ENCODE measurements around the gene NTMT1. TPM values are rescaled to one million over a fixed set of nuclear protein-coding genes. Genes with fewer than 3 reads are reported as not detected.

Gene NTMT1
- total and polyA plus RNA-seq, 4 donors: 14.3 to 54.7 (median 33.2) TPM

DNA sequence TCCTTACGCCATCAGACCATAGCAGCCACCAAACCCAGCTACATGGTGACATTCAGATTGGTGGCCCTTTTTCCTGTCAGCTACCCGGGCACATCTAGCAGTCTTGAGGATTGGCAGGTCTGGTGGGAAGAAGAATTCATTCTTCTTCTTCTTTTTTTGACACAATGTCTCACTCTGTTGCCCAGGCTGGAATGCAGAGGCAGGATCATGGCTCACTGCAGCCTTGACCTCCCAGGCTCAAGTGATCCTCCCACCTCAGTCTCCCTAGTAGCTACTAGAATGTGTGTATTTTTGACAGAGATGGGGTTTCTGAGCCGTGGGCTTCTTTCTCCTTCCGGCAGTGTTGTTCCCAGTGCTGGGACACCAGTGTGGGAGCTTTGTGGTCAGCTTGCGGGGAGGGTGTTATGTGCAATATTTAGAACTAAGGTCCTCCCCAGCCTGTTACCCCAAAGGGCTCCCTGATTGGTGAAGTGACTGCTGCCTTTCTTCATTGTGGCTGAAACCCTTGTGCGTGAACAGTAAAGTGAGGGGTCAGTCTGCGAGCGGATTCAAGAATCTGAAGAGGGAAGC, 3.4 kb downstream of the NTMT1 start:
- Histone ChIP-seq H3K27ac (ENCODE audit: low read depth in 1 of 2, low read length in 1 of 2) (no peak overlapping the region), H3K9ac (ENCODE audit: insufficient read depth in 1 of 2, low read length in 2 of 2) (no peak overlapping the region), H3K4me1 (ENCODE audit: control insufficient read depth in 5 of 5, insufficient read depth in 5 of 5, low read length in 5 of 5) (peaks cover 0 to 26% (median 12%) of the 10 kb centered on the region in 5 donors), H3K27me3 (ENCODE audit: control insufficient read depth in 3 of 3, insufficient read depth in 3 of 3, low read length in 2 of 3) (no peaks in the 10 kb centered on the region), H3K9me3 (ENCODE audit: control insufficient read depth in 4 of 4, insufficient read depth in 3 of 4, low read length in 3 of 4) (no peaks in the 10 kb centered on the region), H3K36me3 (ENCODE audit: control insufficient read depth in 4 of 4, insufficient read depth in 4 of 4, low read length in 4 of 4) (peaks cover 0 to 23% (median 6%) of the 10 kb centered on the region in 4 donors), H3K4me3 (no peak overlapping the region)
- DNase-seq (no peak), ATAC-seq (ENCODE audit: insufficient read depth, low FRiP score) (no peak)
- TF ChIP-seq, protein P1, sequence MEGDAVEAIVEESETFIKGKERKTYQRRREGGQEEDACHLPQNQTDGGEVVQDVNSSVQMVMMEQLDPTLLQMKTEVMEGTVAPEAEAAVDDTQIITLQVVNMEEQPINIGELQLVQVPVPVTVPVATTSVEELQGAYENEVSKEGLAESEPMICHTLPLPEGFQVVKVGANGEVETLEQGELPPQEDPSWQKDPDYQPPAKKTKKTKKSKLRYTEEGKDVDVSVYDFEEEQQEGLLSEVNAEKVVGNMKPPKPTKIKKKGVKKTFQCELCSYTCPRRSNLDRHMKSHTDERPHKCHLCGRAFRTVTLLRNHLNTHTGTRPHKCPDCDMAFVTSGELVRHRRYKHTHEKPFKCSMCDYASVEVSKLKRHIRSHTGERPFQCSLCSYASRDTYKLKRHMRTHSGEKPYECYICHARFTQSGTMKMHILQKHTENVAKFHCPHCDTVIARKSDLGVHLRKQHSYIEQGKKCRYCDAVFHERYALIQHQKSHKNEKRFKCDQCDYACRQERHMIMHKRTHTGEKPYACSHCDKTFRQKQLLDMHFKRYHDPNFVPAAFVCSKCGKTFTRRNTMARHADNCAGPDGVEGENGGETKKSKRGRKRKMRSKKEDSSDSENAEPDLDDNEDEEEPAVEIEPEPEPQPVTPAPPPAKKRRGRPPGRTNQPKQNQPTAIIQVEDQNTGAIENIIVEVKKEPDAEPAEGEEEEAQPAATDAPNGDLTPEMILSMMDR (IDR thresholded peaks at IDR 0.05; ENCODE audit: control extremely low read depth, extremely low read depth): no peak
- 63 to 79% methylated on average over 8 of the region's 8 CpGs for WGBS, 2 donors

DNA sequence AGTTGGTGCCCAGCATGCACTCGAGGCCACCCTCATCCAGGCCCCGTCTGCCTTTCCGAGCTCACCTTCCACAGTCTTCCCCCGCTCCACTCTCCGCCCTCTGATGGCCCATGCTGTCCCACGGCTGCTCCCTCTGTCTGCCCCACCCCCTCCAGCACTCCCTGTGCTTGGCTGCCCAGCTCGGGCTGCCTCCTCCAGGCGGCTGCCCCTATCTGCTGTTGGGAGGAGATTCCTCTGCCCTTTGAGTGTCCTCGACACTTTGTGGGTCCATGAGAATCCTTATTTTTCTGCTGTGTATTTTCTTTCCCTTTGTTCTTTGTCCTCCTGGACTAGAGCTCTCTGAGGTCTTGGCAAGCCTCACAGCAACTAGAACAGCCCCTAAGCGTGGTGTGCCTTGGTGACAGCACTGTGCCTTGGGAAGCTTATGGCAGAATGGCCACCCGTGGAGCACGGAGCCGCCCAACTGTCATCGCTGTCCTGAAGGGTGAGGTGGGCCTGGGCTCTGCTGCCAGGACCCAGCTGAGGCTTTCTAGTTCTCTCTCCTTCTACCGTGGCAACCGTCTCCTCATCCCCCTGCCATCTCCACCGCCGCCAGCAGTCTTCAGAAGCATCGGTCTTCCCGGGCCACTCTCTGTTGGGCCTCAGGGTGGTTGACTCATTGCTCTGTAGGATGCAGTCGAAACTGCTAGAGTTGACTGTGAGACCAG, 5.2 kb downstream of the NTMT1 start:
- H3K4me3 ChIP-seq: no peak overlapping the region
- TF ChIP-seq, protein P1 (IDR thresholded peaks at IDR 0.05; ENCODE audit: control extremely low read depth, extremely low read depth): no peak
- peaks cover 0 to 26% (median 8%) of the 10 kb centered on the region in 5 donors for H3K4me1 ChIP-seq (ENCODE audit: control insufficient read depth in 5 of 5, insufficient read depth in 5 of 5, low read length in 5 of 5)
- peaks cover 4 to 38% (median 13%) of the 10 kb centered on the region in 4 donors for H3K36me3 ChIP-seq (ENCODE audit: control insufficient read depth in 4 of 4, insufficient read depth in 4 of 4, low read length in 4 of 4)
- no peak for ATAC-seq (ENCODE audit: insufficient read depth, low FRiP score)
- H3K27me3 ChIP-seq (ENCODE audit: control insufficient read depth in 3 of 3, insufficient read depth in 3 of 3, low read length in 2 of 3): no peaks in the 10 kb centered on the region
- no peak overlapping the region for H3K9ac ChIP-seq (ENCODE audit: insufficient read depth in 1 of 2, low read length in 2 of 2)
- no peaks in the 10 kb centered on the region for H3K9me3 ChIP-seq (ENCODE audit: control insufficient read depth in 4 of 4, insufficient read depth in 3 of 4, low read length in 3 of 4)
- 83 to 85% methylated on average over 21 of the region's 21 CpGs for WGBS, 2 donors
- DNase-seq: no peak
- H3K27ac ChIP-seq (ENCODE audit: low read depth in 1 of 2, low read length in 1 of 2): no peak overlapping the region

DNA sequence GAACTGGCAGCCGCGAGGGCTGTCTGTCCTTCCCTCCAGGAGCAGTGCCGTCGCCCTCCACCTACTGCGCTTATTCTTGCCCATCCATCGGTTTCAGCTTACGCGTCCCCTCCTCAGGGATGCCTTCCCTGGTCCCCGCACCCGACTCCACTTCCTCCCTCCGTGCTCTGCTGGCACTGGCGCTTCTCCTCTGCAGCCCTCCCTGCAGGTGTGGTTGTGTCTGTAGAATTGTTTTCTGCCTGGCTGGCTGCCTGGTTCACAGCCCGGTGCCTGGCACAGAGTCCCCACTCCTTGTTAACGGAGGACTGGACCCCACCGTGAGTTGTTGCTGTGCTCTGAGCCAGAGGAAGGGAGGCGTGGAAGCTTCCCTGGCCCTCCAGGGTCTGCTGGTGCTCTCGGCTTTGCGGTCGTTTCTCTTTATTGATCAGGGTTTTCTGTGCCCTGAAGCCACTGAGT, 5.7 kb downstream of the NTMT1 start:
- Histone ChIP-seq H3K4me1 (ENCODE audit: control insufficient read depth in 5 of 5, insufficient read depth in 5 of 5, low read length in 5 of 5) (peaks cover 0 to 26% (median 8%) of the 10 kb centered on the region in 5 donors), H3K4me3 (no peak overlapping the region), H3K9me3 (ENCODE audit: control insufficient read depth in 4 of 4, insufficient read depth in 3 of 4, low read length in 3 of 4) (no peaks in the 10 kb centered on the region), H3K27ac (ENCODE audit: low read depth in 1 of 2, low read length in 1 of 2) (no peak overlapping the region), H3K9ac (ENCODE audit: insufficient read depth in 1 of 2, low read length in 2 of 2) (no peak overlapping the region), H3K27me3 (ENCODE audit: control insufficient read depth in 3 of 3, insufficient read depth in 3 of 3, low read length in 2 of 3) (no peaks in the 10 kb centered on the region), H3K36me3 (ENCODE audit: control insufficient read depth in 4 of 4, insufficient read depth in 4 of 4, low read length in 4 of 4) (peaks cover 4 to 39% (median 13%) of the 10 kb centered on the region in 4 donors)
- DNase-seq (no peak), ATAC-seq (ENCODE audit: insufficient read depth, low FRiP score) (no peak)
- TF ChIP-seq, protein P1 (IDR thresholded peaks at IDR 0.05; ENCODE audit: control extremely low read depth, extremely low read depth): no peak
- 82 to 84% methylated on average over 19 of the region's 19 CpGs for WGBS, 2 donors
